HepG2 (cell line): Measurements from ENCODE around the gene AGBL3. TPM values are rescaled to one million over a fixed set of nuclear protein-coding genes. Genes with fewer than 3 reads are reported as not detected.

ENCODE experiments used
- ATM ChIP-seq: fragments of 450-650 bp; IDR thresholded peaks from 2 replicates; pipeline ENCODE4 v1.7.1; 2017; ENCODE audit warnings: mild to moderate bottlenecking, borderline replicate concordance
- DNMT3B ChIP-seq: conservative IDR thresholded peaks from 2 replicates; pipeline ENCODE4 v1.6.1; 2016; ENCODE audit warnings: missing biosample characterization, control low read depth
- ETV5 ChIP-seq: IDR thresholded peaks from 2 replicates; pipeline ENCODE4 v1.6.1; 2018; ENCODE audit warnings: missing biosample characterization, missing genetic modification reagents, inconsistent platforms, borderline replicate concordance
- FIP1L1 ChIP-seq: fragments of 200-400 bp; formaldehyde crosslinking; IDR thresholded peaks from 2 replicates; pipeline ENCODE4 v1.6.1; 2018; ENCODE audit warnings: low read depth, mild to moderate bottlenecking, low read length, moderate library complexity, borderline replicate concordance; ENCODE audit not compliant: insufficient read depth
- GATAD2A ChIP-seq: IDR thresholded peaks from 2 replicates; pipeline ENCODE4 v1.6.1; 2016
- GFI1 ChIP-seq: sonication (generic); formaldehyde crosslinking; IDR thresholded peaks from 2 replicates; pipeline ENCODE4 v1.5.0; 2020; ENCODE audit warnings: missing genetic modification reagents, mild to moderate bottlenecking, borderline replicate concordance
- MEF2D ChIP-seq: sonication (generic); formaldehyde crosslinking; IDR thresholded peaks from 2 replicates; pipeline ENCODE4 v1.5.1; 2020; ENCODE audit warnings: mild to moderate bottlenecking, missing genetic modification reagents
- NFYB ChIP-seq: sonication (generic); formaldehyde crosslinking; IDR thresholded peaks from 2 replicates; pipeline ENCODE4 v1.4.0; 2020; ENCODE audit warnings: missing genetic modification reagents
- PHB2 ChIP-seq: fragments of 450-650 bp; IDR thresholded peaks from 2 replicates; pipeline ENCODE4 v1.6.1; 2018; ENCODE audit not compliant: partially characterized antibody
- SATB2 ChIP-seq: sonication (generic); formaldehyde crosslinking; IDR thresholded peaks from 2 replicates; pipeline ENCODE4 v1.5.0; 2020; ENCODE audit warnings: missing genetic modification reagents
- SOX13 ChIP-seq, 3 experiments: fragments of 450-650 bp in 1 of 3; sonication (generic) in 1 of 3; formaldehyde crosslinking in 1 of 3; IDR thresholded peaks in 2 of 3; conservative IDR thresholded peaks in 1 of 3; 2 replicates each; pipeline versions ENCODE4 v1.5.0 to v1.6.1; 2016 to 2020; ENCODE audit warnings: antibody characterized with exemption in 1 of 3, mild to moderate bottlenecking in 1 of 3, missing compliant biosample characterization in 1 of 3, missing genetic modification reagents in 1 of 3, moderate library complexity in 1 of 3
- SUZ12 ChIP-seq: fragments of 150-350 bp; IDR thresholded peaks from 2 replicates; pipeline ENCODE4 v1.6.1; 2014; ENCODE audit warnings: low read depth, low read length
- TCF7L2 ChIP-seq: IDR thresholded peaks from 2 replicates; pipeline ENCODE4 v1.6.1; 2011; ENCODE audit warnings: mild to moderate bottlenecking, low read depth, low read length, moderate library complexity
- ZEB1 ChIP-seq: IDR thresholded peaks from 2 replicates; pipeline ENCODE4 v1.6.1; 2012; ENCODE audit warnings: mild to moderate bottlenecking, low read depth, inconsistent platforms; ENCODE audit not compliant: insufficient replicate concordance
- ZFAT ChIP-seq: sonication (generic); formaldehyde crosslinking; conservative IDR thresholded peaks from 2 replicates; pipeline ENCODE4 v1.8.1; 2023; ENCODE audit warnings: missing genetic modification reagents, inconsistent platforms
- ZFP36 ChIP-seq: fragments of 150-350 bp; IDR thresholded peaks from 2 replicates; pipeline ENCODE4 v1.6.1; 2018; ENCODE audit warnings: borderline replicate concordance, low read length, low read depth; ENCODE audit not compliant: partially characterized antibody
- ZFP41 ChIP-seq: sonication (generic); formaldehyde crosslinking; IDR thresholded peaks from 2 replicates; pipeline ENCODE4 v1.4.0; 2020; ENCODE audit warnings: mild to moderate bottlenecking, missing genetic modification reagents, borderline replicate concordance
- ZFX ChIP-seq: sonication (generic); formaldehyde crosslinking; IDR thresholded peaks from 2 replicates; pipeline ENCODE4 v1.4.0; 2020; ENCODE audit warnings: mild to moderate bottlenecking, low read depth, missing genetic modification reagents, moderate library complexity
- ZMYM2 ChIP-seq: sonication (generic); formaldehyde crosslinking; IDR thresholded peaks from 2 replicates; pipeline ENCODE4 v1.8.0; 2022; ENCODE audit warnings: mild to moderate bottlenecking, missing genetic modification reagents
- ZNF234 ChIP-seq: sonication (generic); formaldehyde crosslinking; conservative IDR thresholded peaks from 2 replicates; pipeline ENCODE4 v1.5.1; 2020; ENCODE audit warnings: mild to moderate bottlenecking, missing genetic modification reagents
- ZNF3 ChIP-seq: IDR thresholded peaks from 2 replicates; pipeline ENCODE4 v1.7.0; 2017; ENCODE audit warnings: inconsistent platforms
- ZNF382 ChIP-seq: sonication (generic); formaldehyde crosslinking; IDR thresholded peaks from 2 replicates; pipeline ENCODE4 v1.5.0; 2020; ENCODE audit warnings: missing genetic modification reagents, mild to moderate bottlenecking, borderline replicate concordance
- ZNF446 ChIP-seq: sonication (generic); formaldehyde crosslinking; IDR thresholded peaks from 2 replicates; pipeline ENCODE4 v1.5.0; 2020; ENCODE audit warnings: mild to moderate bottlenecking, missing genetic modification reagents
- ZNF598 ChIP-seq: sonication (generic); formaldehyde crosslinking; IDR thresholded peaks from 2 replicates; pipeline ENCODE4 v1.5.1; 2020; ENCODE audit warnings: mild to moderate bottlenecking, missing genetic modification reagents, borderline replicate concordance
- ZNF605 ChIP-seq: sonication (generic); formaldehyde crosslinking; IDR thresholded peaks from 2 replicates; pipeline ENCODE4 v1.8.0; 2022; ENCODE audit warnings: mild to moderate bottlenecking, missing genetic modification reagents
- ZNF713 ChIP-seq: sonication (generic); formaldehyde crosslinking; IDR thresholded peaks from 2 replicates; pipeline ENCODE4 v1.4.0; 2020; ENCODE audit warnings: mild to moderate bottlenecking, missing genetic modification reagents
- ZNF792 ChIP-seq: IDR thresholded peaks from 2 replicates; pipeline ENCODE4 v1.6.1; 2016
- ZSCAN30 ChIP-seq: sonication (generic); formaldehyde crosslinking; IDR thresholded peaks from 2 replicates; pipeline ENCODE4 v1.5.0; 2020; ENCODE audit warnings: mild to moderate bottlenecking, missing genetic modification reagents
- polyA plus RNA-seq, 8 experiments: library from polyadenylated mRNA; depleted of rRNA in 3 of 8; stranded (reverse) in 7 of 8; unstranded in 1 of 8; fragments of >200 nt; fragmentation: Illumina TruSeq in 4 of 8; extraction: Trizol in 4 of 8; gene quantifications; 2 replicates each; pipeline versions ENCODE4 v1.2.1 to v1.2.3, GENCODE V29; 2011 to 2016; ENCODE audit warnings: low read depth in 4 of 8, missing spikeins in 1 of 8, mixed read lengths in 1 of 8; ENCODE audit not compliant: insufficient read depth in 1 of 8
- total RNA-seq, 5 experiments: library from RNA; depleted of rRNA; stranded (reverse); fragments of >200 nt; fragmentation: Illumina TruSeq; extraction: Trizol; gene quantifications; 2 replicates each; pipeline ENCODE4 v1.2.3, GENCODE V29; 2016; ENCODE audit warnings: low read depth in 1 of 5
- TF ChIP-seq, protein P1 (sequence below), 2 experiments: sonication (generic) in 1 of 2; formaldehyde crosslinking in 1 of 2; IDR thresholded peaks; 2 replicates each; pipeline versions ENCODE4 v1.4.0 to v1.6.1; 2018 to 2020; ENCODE audit warnings: missing genetic modification reagents in 2 of 2, borderline replicate concordance in 1 of 2, low read depth in 1 of 2, mild to moderate bottlenecking in 1 of 2, missing biosample characterization in 1 of 2

Gene AGBL3
- total and polyA plus RNA-seq, 2 of the 13 experiments (the other 11 are each of a cell fraction or from before 2014, with no cell fraction given) = 2.2 to 7.2 TPM

DNA sequence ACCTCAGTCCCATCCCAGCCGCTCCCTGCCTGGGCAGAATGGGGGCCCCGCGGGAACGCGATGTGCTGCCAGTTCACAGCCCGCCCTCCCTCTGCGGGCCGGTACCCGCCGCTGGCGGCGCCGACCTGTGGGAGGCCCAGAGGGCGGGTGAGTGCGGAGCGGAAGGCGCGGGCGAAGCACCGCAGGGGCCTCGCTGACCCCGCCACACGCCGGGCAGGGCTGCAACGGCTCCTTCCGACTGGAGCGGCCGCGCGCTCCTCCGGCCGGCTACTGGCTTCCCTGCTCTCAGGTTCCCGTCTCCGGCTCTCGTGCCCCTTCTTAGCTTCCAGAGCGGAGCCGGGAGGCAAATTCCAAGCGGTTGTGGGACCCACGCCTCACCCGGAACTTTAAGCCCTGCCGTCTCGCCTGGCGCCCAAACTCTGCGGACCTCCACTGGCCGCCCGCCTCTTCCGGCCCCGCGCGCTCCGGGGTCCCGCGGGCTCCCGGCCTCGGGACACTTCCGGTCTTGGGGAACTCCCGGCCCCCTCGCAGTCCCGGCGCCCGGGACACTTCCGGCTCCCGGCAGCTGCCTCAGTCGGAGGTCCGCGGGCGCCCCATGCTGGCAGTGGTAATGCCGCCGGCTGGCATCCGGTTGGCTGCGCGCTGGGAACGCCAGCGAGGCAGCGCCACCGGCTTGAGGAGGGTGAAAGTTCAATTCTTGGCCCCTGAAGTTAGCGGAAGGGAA is 184.1 kb downstream of the AGBL3 start, which contains the start of gene CYREN (continued):
- TF ChIP-seq SUZ12 (no peak), ZFP41 (CRISPR knock-in tag) (peak; percentile 49; the same call in 1 of the 2 replicates), ZMYM2 (CRISPR knock-in tag) (peak; percentile 82), DNMT3B (CRISPR knock-in tag) (no peak), ZEB1 (no peak), ATM (no peak), ZNF446 (peak; percentile 82; the same call in 1 of the 2 replicates), ZFP36 (peak; percentile 3), GFI1 (CRISPR knock-in tag) (peak; percentile 60; the same call in 1 of the 2 replicates), PHB2 (no peak), ZNF792 (no peak), SATB2 (CRISPR knock-in tag) (no peak; the same call in 1 of the 2 replicates), ZFAT (0 out of 2 replicates have a peak, but pooled peaks have one; percentile 25), ZNF605 (CRISPR knock-in tag) (peak; percentile 40; the same call in 1 of the 2 replicates), TCF7L2 (no peak), ZNF3 (no peak), ZFX (peak; percentile 75), NFYB (CRISPR knock-in tag) (peak; percentile 37; the same call in 1 of the 2 replicates), SOX13 (IDR thresholded peaks at IDR 0.05) (no peak), SOX13 (CRISPR knock-in tag; conservative IDR thresholded peaks at IDR 0.05 in 1 of 2, IDR thresholded peaks at IDR 0.05 in 1 of 2) (peak in 1 of 2 experiments; percentile 59; a peak in 2 of 4 replicates), GATAD2A (CRISPR knock-in tag) (no peak; the same call in none of the 2 replicates), ZNF598 (CRISPR knock-in tag) (peak; percentile 86; the same call in 1 of the 2 replicates), ZNF713 (CRISPR knock-in tag) (0 out of 2 replicates have a peak, but pooled peaks have one; percentile 50), ZNF382 (CRISPR knock-in tag) (no peak), ZNF234 (peak; percentile 62; the same call in 1 of the 2 replicates), FIP1L1 (no peak), ETV5 (peak; percentile 97), ZSCAN30 (no peak), MEF2D (CRISPR knock-in tag) (peak; percentile 62)
- TF ChIP-seq, protein P1, sequence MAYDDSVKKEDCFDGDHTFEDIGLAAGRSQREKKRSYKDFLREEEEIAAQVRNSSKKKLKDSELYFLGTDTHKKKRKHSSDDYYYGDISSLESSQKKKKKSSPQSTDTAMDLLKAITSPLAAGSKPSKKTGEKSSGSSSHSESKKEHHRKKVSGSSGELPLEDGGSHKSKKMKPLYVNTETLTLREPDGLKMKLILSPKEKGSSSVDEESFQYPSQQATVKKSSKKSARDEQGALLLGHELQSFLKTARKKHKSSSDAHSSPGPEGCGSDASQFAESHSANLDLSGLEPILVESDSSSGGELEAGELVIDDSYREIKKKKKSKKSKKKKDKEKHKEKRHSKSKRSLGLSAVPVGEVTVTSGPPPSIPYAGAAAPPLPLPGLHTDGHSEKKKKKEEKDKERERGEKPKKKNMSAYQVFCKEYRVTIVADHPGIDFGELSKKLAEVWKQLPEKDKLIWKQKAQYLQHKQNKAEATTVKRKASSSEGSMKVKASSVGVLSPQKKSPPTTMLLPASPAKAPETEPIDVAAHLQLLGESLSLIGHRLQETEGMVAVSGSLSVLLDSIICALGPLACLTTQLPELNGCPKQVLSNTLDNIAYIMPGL (CRISPR knock-in tag; IDR thresholded peaks at IDR 0.05; ENCODE audit: borderline replicate concordance in 1 of 2, low read depth in 1 of 2) = peak; percentile 93 to 96; a peak in 3 of 4 replicates
